H1 (cell line): Measurements from ENCODE around the gene RNF220. TPM values are rescaled to one million over a fixed set of nuclear protein-coding genes. Genes with fewer than 3 reads are reported as not detected.

Experiments
- CTCF ChIA-PET: fragments of 300-600 bp; sonication (Branson Sonifier 250); formaldehyde crosslinking; loops from one replicate; lab custom pipeline; 2021; ENCODE audit not compliant: partially characterized antibody; lab: Charles Lee
- POLR2A ChIA-PET: fragments of 300-600 bp; sonication (Branson Sonifier 250); formaldehyde crosslinking; loops from one replicate; lab custom pipeline; 2021; ENCODE audit warnings: inconsistent platforms; ENCODE audit not compliant: partially characterized antibody; lab: Charles Lee
- DNase-seq, 2 experiments: peaks; one replicate each; pipeline versions ENCODE4 v3.0.0 to v3.0.0-alpha.2; 2010 to 2022; ENCODE audit warnings: low spot score in 2 of 2, low read depth in 1 of 2, mixed read lengths in 1 of 2
- FAIRE-seq: peaks from 2 replicates; lab custom pipeline; 2011; peaks lifted over from hg19 to GRCh38; lab: Jason Lieb, UNC
- H2AFZ ChIP-seq: 2 replicates; pipeline ENCODE4 v1.8.1; 2012; ENCODE audit warnings: low read length, inconsistent platforms
- H2AK5ac ChIP-seq: 2 replicates; pipeline ENCODE4 v1.6.1; 2013; ENCODE audit warnings: low read depth, low read length
- H2BK120ac ChIP-seq: replicated peaks from 2 replicates; pipeline ENCODE3; 2013; ENCODE audit warnings: low read depth, low read length, inconsistent platforms
- H2BK12ac ChIP-seq: 2 replicates; pipeline ENCODE4 v1.6.1; 2013; ENCODE audit warnings: low read depth, low read length
- H2BK15ac ChIP-seq: 2 replicates; pipeline ENCODE4 v1.6.1; 2013; ENCODE audit warnings: low read length
- H2BK20ac ChIP-seq: 2 replicates; pipeline ENCODE4 v1.6.1; 2013; ENCODE audit warnings: low read length
- H2BK5ac ChIP-seq: 2 replicates; pipeline ENCODE4 v1.6.1; 2013; ENCODE audit warnings: low read depth, low read length
- H3K14ac ChIP-seq: 2 replicates; pipeline ENCODE4 v1.6.1; 2013; ENCODE audit warnings: inconsistent platforms; ENCODE audit not compliant: insufficient read length
- H3K18ac ChIP-seq: 2 replicates; pipeline ENCODE4 v1.6.1; 2013; ENCODE audit warnings: low read length; ENCODE audit errors: extremely low read depth
- H3K23ac ChIP-seq: 2 replicates; pipeline ENCODE4 v1.6.1; 2013; ENCODE audit warnings: inconsistent platforms; ENCODE audit not compliant: insufficient read length
- H3K23me2 ChIP-seq: 2 replicates; pipeline ENCODE4 v1.6.1; 2013; ENCODE audit warnings: low read depth, low read length
- H3K27ac ChIP-seq: 2 replicates; pipeline ENCODE4 v1.6.1; 2011; ENCODE audit warnings: low read depth, low read length, inconsistent platforms
- H3K27me3 ChIP-seq, 4 experiments: replicated peaks in 1 of 4; 1 replicate in 1 of 4; 2 replicates in 3 of 4; pipeline versions ENCODE4 v1.6.1 to v1.8.1; 2011 to 2013; ENCODE audit warnings: low read length in 3 of 4, mild to moderate bottlenecking in 3 of 4, inconsistent platforms in 2 of 4, mixed read lengths in 2 of 4, moderate library complexity in 1 of 4; ENCODE audit not compliant: control insufficient read depth in 3 of 4, insufficient read depth in 3 of 4; ENCODE audit errors: extremely low read depth in 1 of 4
- H3K36me3 ChIP-seq, 4 experiments: 2 replicates each; pipeline versions ENCODE4 v1.6.1 to v1.8.1; 2011 to 2013; ENCODE audit warnings: mild to moderate bottlenecking in 4 of 4, low read length in 3 of 4, moderate library complexity in 2 of 4, control low read depth in 1 of 4, inconsistent platforms in 1 of 4; ENCODE audit not compliant: insufficient read depth in 4 of 4, control insufficient read depth in 2 of 4
- H3K4ac ChIP-seq: replicated peaks from 2 replicates; pipeline ENCODE3; 2013; ENCODE audit warnings: low read length, low read depth, mixed read lengths, inconsistent platforms; ENCODE audit not compliant: insufficient read length
- H3K4me1 ChIP-seq, 4 experiments: replicated peaks in 1 of 4; 1 replicate in 1 of 4; 2 replicates in 3 of 4; pipeline versions ENCODE4 v1.6.1 to v1.8.1; 2011 to 2013; ENCODE audit warnings: low read length in 3 of 4, inconsistent platforms in 2 of 4, mixed read lengths in 1 of 4; ENCODE audit not compliant: insufficient read depth in 4 of 4, control insufficient read depth in 3 of 4
- H3K4me2 ChIP-seq, 2 experiments: 2 replicates each; pipeline versions ENCODE4 v1.6.1 to v1.8.1; 2011 to 2013; ENCODE audit warnings: low read depth in 2 of 2, low read length in 2 of 2, control low read depth in 1 of 2, inconsistent platforms in 1 of 2, mild to moderate bottlenecking in 1 of 2; ENCODE audit not compliant: insufficient read depth in 1 of 2
- H3K4me3 ChIP-seq, 4 experiments: fragments of 200-600, 300-600 bp in 1 of 4; sonication (generic), shearing (Covaris generic), sonication (Bioruptor Twin) in 1 of 4; 2 replicates each; pipeline versions ENCODE4 v1.5.1 to v1.8.1; 2011 to 2016; ENCODE audit warnings: low read length in 4 of 4, low read depth in 3 of 4, control low read depth in 2 of 4, inconsistent platforms in 2 of 4, mild to moderate bottlenecking in 2 of 4, mixed read lengths in 1 of 4, moderate library complexity in 1 of 4; ENCODE audit not compliant: insufficient read depth in 2 of 4; ENCODE audit errors: extremely low read depth in 1 of 4
- H3K56ac ChIP-seq: replicated peaks from 2 replicates; pipeline ENCODE3; 2013; ENCODE audit warnings: low read depth, mild to moderate bottlenecking, mixed read lengths, low read length, inconsistent platforms; ENCODE audit not compliant: insufficient read length
- H3K79me1 ChIP-seq: 2 replicates; pipeline ENCODE4 v1.6.1; 2013; ENCODE audit warnings: low read depth, low read length, control low read depth
- H3K79me2 ChIP-seq, 2 experiments: 2 replicates each; pipeline versions ENCODE4 v1.6.1 to v1.8.1; 2012 to 2013; ENCODE audit warnings: low read length in 2 of 2, mild to moderate bottlenecking in 2 of 2, inconsistent platforms in 1 of 2; ENCODE audit not compliant: insufficient read depth in 2 of 2, control insufficient read depth in 1 of 2
- H3K9ac ChIP-seq, 4 experiments: replicated peaks in 1 of 4; 1 replicate in 1 of 4; 2 replicates in 3 of 4; pipeline versions ENCODE4 v1.6.1 to v1.8.1; 2011 to 2013; ENCODE audit warnings: low read depth in 3 of 4, low read length in 3 of 4, control low read depth in 2 of 4, mild to moderate bottlenecking in 2 of 4, moderate library complexity in 2 of 4, inconsistent platforms in 1 of 4; ENCODE audit errors: extremely low read depth in 1 of 4
- H3K9me3 ChIP-seq, 2 experiments: 2 replicates each; pipeline versions ENCODE4 v1.6.1 to v1.8.1; 2012 to 2013; ENCODE audit warnings: mild to moderate bottlenecking in 2 of 2, moderate library complexity in 2 of 2, control low read depth in 1 of 2, inconsistent platforms in 1 of 2, low read depth in 1 of 2, low read length in 1 of 2, mixed read lengths in 1 of 2; ENCODE audit not compliant: insufficient read depth in 2 of 2
- H4K20me1 ChIP-seq, 2 experiments: replicated peaks in 1 of 2; 2 replicates each; pipeline versions ENCODE3 to v1.8.1; 2011 to 2013; ENCODE audit warnings: inconsistent platforms in 2 of 2, low read length in 2 of 2, mild to moderate bottlenecking in 1 of 2; ENCODE audit not compliant: insufficient read depth in 2 of 2, control insufficient read depth in 1 of 2
- H4K5ac ChIP-seq: 2 replicates; pipeline ENCODE4 v1.6.1; 2013; ENCODE audit warnings: low read length, low read depth, mixed read lengths, inconsistent platforms; ENCODE audit not compliant: insufficient read length
- H4K8ac ChIP-seq: 2 replicates; pipeline ENCODE4 v1.8.0; 2013; ENCODE audit warnings: mild to moderate bottlenecking, moderate library complexity, low read length, inconsistent platforms; ENCODE audit not compliant: insufficient read depth; ENCODE audit errors: extremely low read depth
- H4K91ac ChIP-seq: replicated peaks from 2 replicates; pipeline ENCODE3; 2013; ENCODE audit warnings: low read length, mixed read lengths, inconsistent platforms; ENCODE audit not compliant: insufficient read length
- CBX5 ChIP-seq: fragments of 300-800, 300-1000 bp; sonication (generic); IDR thresholded peaks from 2 replicates; pipeline ENCODE4 v1.7.1; 2016; ENCODE audit warnings: antibody characterized with exemption, low read length, low read depth
- RAD21 ChIP-seq, 2 experiments: IDR thresholded peaks in 1 of 2; conservative IDR thresholded peaks in 1 of 2; 2 replicates each; pipeline ENCODE4 v1.6.1; 2011; ENCODE audit warnings: low read depth in 2 of 2, low read length in 2 of 2, improper control_type of control experiment in 1 of 2, inconsistent platforms in 1 of 2, mild to moderate bottlenecking in 1 of 2, moderate library complexity in 1 of 2
- ZNF274 ChIP-seq: IDR thresholded peaks from 2 replicates; pipeline ENCODE4 v1.7.0; 2012; ENCODE audit warnings: low read length, borderline replicate concordance; ENCODE audit errors: extremely low read depth
- WGBS, 2 experiments: shearing (Covaris generic) in 1 of 2; methylation state at CpG; one replicate each; pipeline versions ENCODE4 v1.1.6 to v1.1.7; 2013 to 2015; ENCODE audit warnings: low lambda C conversion rate in 2 of 2, mixed read lengths in 2 of 2, inconsistent platforms in 1 of 2, low coverage in 1 of 2, missing lambda C conversion rate in 1 of 2; ENCODE audit not compliant: insufficient replicate concordance in 2 of 2, insufficient coverage in 1 of 2, insufficient read length in 1 of 2; ENCODE audit errors: extremely low coverage in 1 of 2, missing lambda C conversion rate in 1 of 2; 5-methylcytosine and 5-hydroxymethylcytosine counted together
- polyA plus RNA-seq, 7 experiments: library from polyadenylated mRNA; depleted of rRNA in 3 of 7; stranded (reverse) in 5 of 7; unstranded in 2 of 7; fragments of >200 nt in 5 of 7; fragments of 200-250 nt in 2 of 7; gene quantifications; 1 replicate in 5 of 7; 2 replicates in 1 of 7; 4 replicates in 1 of 7; pipeline versions ENCODE4 v1.2.1 to v1.2.3, GENCODE V29; 2011 to 2013; ENCODE audit warnings: missing spikeins in 2 of 7, mixed read lengths in 2 of 7
- total RNA-seq: library from RNA; stranded (reverse); fragmentation: NEBNext Ultra II Directional; extraction: Animal tissue kit (Norgen Biotek cat#: 25700); gene quantifications from 2 replicates; pipeline ENCODE4 v1.2.1, GENCODE V29; 2021
- TF ChIP-seq, protein P1 (sequence below), 3 experiments: IDR thresholded peaks; 1 replicate in 2 of 3; 2 replicates in 1 of 3; pipeline versions ENCODE4 v1.5.1 to v1.6.1; 2011; ENCODE audit warnings: low read length in 3 of 3, mild to moderate bottlenecking in 3 of 3, inconsistent platforms in 2 of 3, low read depth in 1 of 3, moderate library complexity in 1 of 3; ENCODE audit not compliant: insufficient read depth in 1 of 3; ENCODE audit errors: control extremely low read depth in 1 of 3

The RNF220 gene
- total and polyA plus RNA-seq, 2 of the 8 experiments (the other 6 are each of a cell fraction or from before 2014, with no cell fraction given) = 123 to 160 TPM

DNA sequence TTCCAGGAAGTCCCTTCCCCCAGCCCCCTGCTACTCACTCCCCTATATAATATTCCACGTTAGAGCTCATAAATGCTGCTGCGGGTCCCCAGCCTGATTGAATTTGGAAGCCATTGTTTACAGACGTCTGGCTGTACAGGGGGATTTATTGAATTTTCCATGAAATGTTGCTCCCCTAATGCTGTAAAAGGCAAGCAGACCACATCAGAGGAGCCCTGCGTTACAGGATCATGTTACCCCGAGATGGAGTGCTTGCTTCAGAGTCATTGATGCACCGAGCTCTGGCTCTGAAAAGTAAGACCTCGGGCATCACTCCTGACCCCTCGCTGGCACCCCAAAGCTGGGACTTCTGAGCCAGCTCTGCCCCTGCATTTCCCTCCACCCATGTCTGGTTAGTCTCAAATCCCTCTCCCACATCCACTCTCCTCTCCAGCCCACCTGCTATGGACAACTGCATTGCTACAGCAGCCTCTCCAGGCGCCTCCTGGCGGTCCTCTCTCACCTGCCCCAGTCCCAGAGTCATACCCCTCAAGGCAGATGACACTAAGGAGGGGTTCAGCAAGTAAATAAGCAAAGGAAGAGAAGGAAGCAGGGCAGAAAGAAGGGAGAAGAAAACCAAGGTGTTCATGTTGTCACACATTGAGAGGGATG is 141.5 kb downstream of the RNF220 start:
- FAIRE-seq (no peak), DNase-seq (no peak)
- Histone ChIP-seq H3K27me3 (peaks cover 0 to 10% (median 2%) of the 10 kb centered on the region in 4 experiments; a peak in 2 of 7 replicates), H2BK120ac (no peak overlapping the region), H3K9me3 (no peaks in the 10 kb centered on the region), H3K14ac (no peak overlapping the region), H3K4me2 (no peak overlapping the region), H2AFZ (no peak overlapping the region), H3K27ac (no peak overlapping the region), H4K5ac (no peak overlapping the region), H4K20me1 (no peaks in the 10 kb centered on the region), H2BK15ac (peak overlapping the region; percentile 33; the same call in 1 of the 2 replicates), H4K91ac (no peak overlapping the region), H3K36me3 (no peaks in the 10 kb centered on the region), H2BK5ac (no peak overlapping the region), H3K4me3 (no peak overlapping the region), H3K4me1 (peaks cover 19 to 45% (median 30%) of the 10 kb centered on the region in 4 experiments), H3K23ac (no peak overlapping the region), H3K56ac (no peak overlapping the region), H3K79me1 (no peaks in the 10 kb centered on the region; the same call in 1 of the 2 replicates), H3K79me2 (peaks cover 0 to 3% of the 10 kb centered on the region in 2 experiments; a peak in 2 of 4 replicates), H4K8ac (no peak overlapping the region), H2BK12ac (peak overlapping the region; percentile 86; the same call in 1 of the 2 replicates)
- POLR2A ChIA-PET = interaction anchor here (1.0 to 6.2 kb wide), 5 partner anchors 8 to 142 kb away, joined by 3 to 33 read pairs (median 3); partner anchors contain the start of gene RNF220
- WGBS, 2 experiments = 81% methylated on average over 10 of the region's 10 CpGs; no CpG with 5 or more reads in 1 of the 2 experiments
- CTCF ChIA-PET = interaction anchor here (0.7 to 12.2 kb wide), 27 partner anchors 8 to 329 kb away, joined by 3 to 78 read pairs (median 5); no protein-coding TSS in a partner anchor
- TF ChIP-seq, protein P1, sequence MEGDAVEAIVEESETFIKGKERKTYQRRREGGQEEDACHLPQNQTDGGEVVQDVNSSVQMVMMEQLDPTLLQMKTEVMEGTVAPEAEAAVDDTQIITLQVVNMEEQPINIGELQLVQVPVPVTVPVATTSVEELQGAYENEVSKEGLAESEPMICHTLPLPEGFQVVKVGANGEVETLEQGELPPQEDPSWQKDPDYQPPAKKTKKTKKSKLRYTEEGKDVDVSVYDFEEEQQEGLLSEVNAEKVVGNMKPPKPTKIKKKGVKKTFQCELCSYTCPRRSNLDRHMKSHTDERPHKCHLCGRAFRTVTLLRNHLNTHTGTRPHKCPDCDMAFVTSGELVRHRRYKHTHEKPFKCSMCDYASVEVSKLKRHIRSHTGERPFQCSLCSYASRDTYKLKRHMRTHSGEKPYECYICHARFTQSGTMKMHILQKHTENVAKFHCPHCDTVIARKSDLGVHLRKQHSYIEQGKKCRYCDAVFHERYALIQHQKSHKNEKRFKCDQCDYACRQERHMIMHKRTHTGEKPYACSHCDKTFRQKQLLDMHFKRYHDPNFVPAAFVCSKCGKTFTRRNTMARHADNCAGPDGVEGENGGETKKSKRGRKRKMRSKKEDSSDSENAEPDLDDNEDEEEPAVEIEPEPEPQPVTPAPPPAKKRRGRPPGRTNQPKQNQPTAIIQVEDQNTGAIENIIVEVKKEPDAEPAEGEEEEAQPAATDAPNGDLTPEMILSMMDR (IDR thresholded peaks at IDR 0.05; ENCODE audit: control extremely low read depth in 1 of 3, insufficient read depth in 1 of 3, low read depth in 1 of 3, low read length in 3 of 3) = peak; percentile 36 to 55 (median 50); a peak in 3 of 4 replicates
- TF ChIP-seq CBX5 (no peak), RAD21 (IDR thresholded peaks at IDR 0.05 in 1 of 2, conservative IDR thresholded peaks at IDR 0.05 in 1 of 2; ENCODE audit: low read depth in 2 of 2, low read length in 2 of 2) (peak; percentile 45 to 67), ZNF274 (no peak)
- TF ChIP-seq, all 59 proteins: peak for 2
- H2AK5ac ChIP-seq = 0 out of 2 replicates have a peak overlapping the region, but pooled peaks have one; percentile 82
- no peaks in the 10 kb centered on the region for H3K23me2 ChIP-seq
- no peak overlapping the region for H3K4ac ChIP-seq
- H2BK20ac ChIP-seq = peak overlapping the region; percentile 50; the same call in 1 of the 2 replicates
- H3K9ac ChIP-seq = no peak overlapping the region
- peak overlapping the region; percentile 13; the same call in 1 of the 2 replicates for H3K18ac ChIP-seq
